Left colon (tissue), 2 donors: Measurements from ENCODE around the gene NAPEPLD. TPM values are rescaled to one million over a fixed set of nuclear protein-coding genes. Genes with fewer than 3 reads are reported as not detected.
"Not testable (repeated sequence)": the region's sequence is repeated elsewhere in the genome, so short reads cannot be mapped to it uniquely, and the experiment has no call there.

Source experiments
- ATAC-seq: fragments of 200-7000 bp; cut with Tn5 transposase; one replicate; pipeline ENCODE4 v1.9.1; 2020; ENCODE audit warnings: mild to moderate bottlenecking, moderate library complexity
- DNase-seq, 2 donors: peaks; one replicate each; pipeline ENCODE4 v3.0.0-alpha.2; 2020
- intact Hi-C, 2 donors: fragments of 100-400 bp; cut with DNase I in 1 of 2; cut with micrococcal nuclease in 1 of 2; formaldehyde crosslinking; loops; one replicate each; pipeline versions ENCODE4 v1.11.2 to v1.14.0; 2022; cut with DNase I, micrococcal nuclease
- total RNA-seq, 2 donors: library from RNA; stranded (reverse); fragmentation: NEBNext Ultra II Directional; extraction: Animal tissue kit (Norgen Biotek cat#: 25700); gene quantifications; one replicate each; pipeline ENCODE4 v1.2.1, GENCODE V29; 2021
- donor health status: DM: no; HTN: no; CAD: no.
- donor health status: DM: yes; HTN: yes; CAD: no.

NAPEPLD gene
- total RNA-seq, 2 donors from 2014 or later: 47.5 to 66.5 TPM

DNA sequence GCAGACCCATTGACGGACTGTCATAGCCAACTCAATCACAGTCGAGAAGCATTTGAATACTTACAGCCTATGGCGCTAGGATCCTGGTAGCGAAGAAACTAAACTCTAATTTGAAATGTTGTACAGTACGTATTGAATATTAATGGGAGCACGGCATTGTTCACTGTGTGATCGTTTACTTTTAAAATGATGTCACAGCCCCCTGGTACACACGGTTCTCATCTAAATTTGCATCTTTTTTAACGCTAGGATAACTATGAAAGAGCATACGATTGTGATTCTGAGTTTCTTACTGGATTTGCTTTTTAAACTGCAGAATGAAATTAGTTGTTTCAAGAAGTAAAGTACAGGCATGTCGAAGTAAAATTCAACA, 895 bp upstream of the NAPEPLD start:
- ATAC-seq (no peak), DNase-seq (no peak)
- intact Hi-C loops: loop anchor here in 1 of 2 donors (5.0 kb wide), 1 partner anchor 77 kb away; the partner anchor contains the start of gene FBXL13

DNA sequence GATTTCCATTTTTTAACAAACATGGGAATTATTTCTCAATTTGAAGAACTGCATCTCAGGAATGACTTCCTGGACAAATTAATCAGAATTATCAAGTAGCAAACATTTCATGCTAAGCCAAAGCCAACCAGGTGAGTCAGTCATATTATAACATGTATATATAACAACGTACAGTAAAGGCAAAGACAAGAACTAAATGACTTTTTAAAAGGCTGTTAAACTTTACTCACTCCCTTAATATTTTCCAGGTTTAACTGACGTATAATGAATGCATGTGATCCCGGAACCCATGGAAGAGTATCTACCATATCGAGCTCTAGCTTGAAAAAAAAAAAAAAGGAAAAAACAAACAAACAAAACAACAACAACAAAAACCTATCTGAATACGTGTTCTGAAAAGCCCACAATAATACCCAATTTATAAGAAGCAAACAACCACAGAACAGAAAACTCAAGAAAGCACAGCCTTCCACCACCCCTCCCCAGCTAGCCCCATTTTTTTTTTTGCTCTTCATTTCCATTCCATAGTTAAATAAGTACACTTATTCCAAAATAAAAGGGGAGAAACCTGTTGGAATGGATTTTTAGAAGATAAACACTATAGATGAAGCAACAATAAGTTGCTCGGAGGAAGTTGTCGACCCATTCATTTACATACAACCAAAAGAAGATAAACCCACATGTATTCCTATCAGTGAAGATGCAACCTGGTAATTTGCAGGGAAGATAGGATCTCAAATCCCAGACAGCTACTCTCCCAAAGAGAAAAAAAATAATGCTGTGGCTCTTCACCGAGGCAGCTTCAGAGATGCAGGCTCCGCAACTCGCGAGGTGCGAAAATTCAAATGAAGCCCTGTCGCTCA, 537 bp downstream of the NAPEPLD start:
- no peak for DNase-seq
- intact Hi-C loops: loop anchor here in 1 of 2 donors (5.0 kb wide), 1 partner anchor 76 kb away; the partner anchor contains the start of gene FBXL13
- no peak for ATAC-seq

- intact Hi-C loops: loop anchor here in 1 of 2 donors (5.0 kb wide), 1 partner anchor 72 kb away; the partner anchor contains the start of gene FBXL13
Observed at GRCh38 chr7:103144754-103145153, 4.1 kb downstream of the NAPEPLD start.

GRCh38 chr7:103143868-103144267, 5.0 kb downstream of the NAPEPLD start:
- intact Hi-C loops: no loop called here
- DNase-seq: peak; percentile 55 to 59
- peak; percentile 72 for ATAC-seq

More at GRCh38 chr7:103144754-103145153, 4.1 kb downstream of the NAPEPLD start:
- not testable (repeated sequence) for DNase-seq, ATAC-seq

GRCh38 chr7:103142494-103142893, 6.4 kb downstream of the NAPEPLD start:
- intact Hi-C loops: no loop called here
- DNase-seq (no peak), ATAC-seq (no peak)

DNA sequence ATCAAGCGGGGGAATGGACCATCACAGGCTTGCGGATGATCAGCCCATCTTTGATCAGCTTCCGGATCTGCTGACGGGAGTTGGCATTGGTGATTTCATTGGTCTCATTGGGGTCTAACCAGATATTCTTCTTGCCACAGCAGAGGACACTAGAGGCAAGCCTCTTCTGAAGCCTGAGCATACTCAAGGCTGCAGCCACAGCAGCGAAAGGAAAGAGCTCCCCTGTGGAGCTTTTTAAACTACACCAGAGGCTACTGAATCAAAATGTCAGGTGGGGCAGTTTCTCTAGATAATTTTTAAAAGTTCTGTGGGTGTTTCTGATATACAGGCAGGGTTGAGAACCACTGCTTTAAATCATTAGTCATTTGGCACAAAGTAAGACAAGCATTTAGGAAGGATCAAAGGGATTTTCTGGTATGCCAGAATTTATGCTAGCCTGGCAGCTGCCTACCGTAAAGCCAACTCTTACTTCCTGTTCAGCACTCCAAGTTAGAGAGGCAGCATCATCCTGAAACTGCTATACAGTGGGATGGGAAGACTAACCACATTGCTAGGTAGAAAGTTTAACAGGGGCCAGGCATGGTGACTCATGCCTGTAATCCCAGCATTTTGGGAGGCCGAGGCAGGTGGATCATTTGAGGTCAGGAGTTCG, 7.0 kb downstream of the NAPEPLD start:
- no peak for DNase-seq
- peak; percentile 54 for ATAC-seq
- intact Hi-C loops: no loop called here

DNA sequence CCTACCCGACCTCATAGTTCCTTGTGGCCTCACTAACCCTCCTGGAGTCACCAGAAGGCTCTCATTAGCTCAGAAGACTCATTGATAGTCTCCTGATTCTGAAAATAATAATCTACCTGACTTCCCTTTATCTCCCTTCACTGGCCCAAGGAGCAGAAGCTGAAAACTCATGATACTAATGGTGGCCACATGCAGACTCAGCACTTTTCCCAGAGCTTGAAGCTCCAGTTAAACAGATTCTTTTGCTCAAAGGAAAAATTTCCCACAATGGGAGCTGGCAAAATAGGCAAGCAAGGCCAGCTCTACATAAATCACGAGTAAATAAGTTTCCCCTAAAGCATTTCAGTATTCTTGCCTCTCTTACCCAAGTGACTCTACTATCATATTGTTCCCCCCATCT, 8.2 kb downstream of the NAPEPLD start:
- intact Hi-C loops: no loop called here
- ATAC-seq: no peak

GRCh38 chr7:103140061-103140460, 8.8 kb downstream of the NAPEPLD start:
- ATAC-seq (no peak), DNase-seq (no peak)
- intact Hi-C loops: no loop called here

More for the DNA sequence above, 8.2 kb downstream of the NAPEPLD start:
- no peak for DNase-seq

DNA sequence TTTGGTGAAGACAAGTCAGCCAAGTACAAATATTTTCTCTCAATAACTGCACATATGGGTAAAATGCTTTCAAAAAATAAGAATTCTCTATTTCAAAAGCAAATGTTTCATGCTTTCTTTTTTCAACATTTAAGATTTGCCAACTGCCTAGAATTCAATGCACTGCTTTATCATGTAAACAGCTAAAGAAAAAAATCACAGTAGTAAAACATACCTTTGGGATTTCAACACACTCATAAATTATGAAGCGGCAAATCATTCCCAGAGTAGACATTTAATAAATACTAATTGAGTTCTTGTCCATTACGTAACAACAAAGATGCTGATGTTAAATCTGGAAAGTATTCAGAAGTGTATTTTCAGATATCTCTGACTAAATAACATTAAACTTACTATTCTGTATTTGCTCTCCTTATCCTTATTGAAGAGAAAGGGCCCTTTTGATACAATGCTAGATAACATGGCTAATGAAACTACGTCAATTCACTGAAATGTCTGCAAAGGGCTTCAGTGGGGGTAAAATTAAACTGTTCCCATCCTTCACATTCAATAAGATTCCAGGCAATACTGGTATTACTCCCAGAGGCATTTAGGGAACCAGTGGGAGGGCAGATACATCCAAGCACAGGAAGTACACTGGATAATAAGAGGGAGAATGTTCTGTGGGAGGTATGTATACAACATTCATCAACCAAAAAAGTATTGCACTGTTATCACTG, 13.9 kb downstream of the NAPEPLD start:
- intact Hi-C loops: no loop called here
- ATAC-seq (no peak), DNase-seq (no peak)

DNA sequence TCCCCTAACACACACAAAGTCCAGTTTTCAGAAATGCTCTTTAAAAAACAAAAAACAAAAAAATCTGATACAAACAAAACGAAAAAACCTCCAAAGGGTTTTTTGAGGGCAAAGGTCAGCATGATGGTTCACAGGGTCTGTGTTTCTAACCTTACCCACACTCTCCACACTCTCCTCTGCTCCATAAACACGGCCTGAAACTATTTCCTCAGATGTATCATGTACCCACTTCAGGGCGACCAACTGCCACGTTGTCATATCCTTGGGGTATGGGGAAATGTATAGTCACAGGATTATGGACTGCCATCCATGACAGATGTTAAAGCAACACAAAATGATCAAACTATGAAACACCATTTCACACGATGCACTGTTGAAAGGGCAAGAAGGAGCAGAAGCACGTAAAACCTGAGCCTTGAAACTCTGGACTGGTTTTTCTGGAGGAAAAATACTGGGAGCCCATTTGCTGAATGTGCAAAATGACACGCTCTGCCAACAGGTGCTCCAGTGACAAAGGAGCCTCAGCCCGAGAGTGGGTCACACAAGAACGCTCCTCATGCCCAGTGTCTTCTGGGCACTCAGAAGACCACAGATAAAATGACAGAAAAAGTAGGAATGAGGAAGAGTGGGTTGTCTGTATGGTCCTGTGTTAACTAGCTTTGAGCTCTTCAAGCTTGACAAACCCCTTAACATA, 15.8 kb downstream of the NAPEPLD start:
- ATAC-seq: no peak
- intact Hi-C loops: no loop called here
- DNase-seq: no peak

GRCh38 chr7:103130901-103131624, 17.8 kb downstream of the NAPEPLD start:
- ATAC-seq: peak; percentile 64
- no peak for DNase-seq
- intact Hi-C loops: no loop called here

GRCh38 chr7:103129702-103130549, 19.0 kb downstream of the NAPEPLD start:
- peak; percentile 72 for ATAC-seq
- intact Hi-C loops: no loop called here
- DNase-seq: no peak

GRCh38 chr7:103127006-103127405, 21.9 kb downstream of the NAPEPLD start:
- DNase-seq (no peak), ATAC-seq (no peak)
- intact Hi-C loops: no loop called here

DNA sequence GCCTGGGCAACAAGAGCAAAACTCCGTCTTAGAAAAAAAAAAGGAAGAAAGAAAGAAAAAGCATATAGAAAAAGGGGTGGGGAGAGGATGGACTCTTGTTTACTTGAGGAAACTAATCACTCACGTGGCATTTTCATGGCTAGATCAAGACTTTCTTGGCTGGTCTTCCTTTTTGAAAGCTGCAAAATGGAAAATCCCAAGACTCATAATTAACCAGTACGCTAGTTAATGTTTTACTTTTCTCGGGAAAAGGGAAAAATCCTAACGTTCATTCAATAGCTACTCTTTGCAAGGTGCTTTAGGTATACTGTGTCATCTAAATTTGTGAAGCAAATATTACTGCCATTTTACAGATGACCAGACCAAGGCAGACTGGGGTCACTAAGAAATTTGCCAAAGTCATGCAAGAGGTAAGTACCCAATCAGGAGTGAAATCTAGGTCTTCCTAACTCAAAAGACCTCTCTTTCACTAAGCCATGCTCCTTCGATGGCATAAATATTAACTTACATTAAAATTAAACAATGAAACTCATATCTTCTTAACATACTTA, 24.4 kb downstream of the NAPEPLD start:
- no peak for DNase-seq
- intact Hi-C loops: no loop called here
- ATAC-seq: peak; percentile 45

DNA sequence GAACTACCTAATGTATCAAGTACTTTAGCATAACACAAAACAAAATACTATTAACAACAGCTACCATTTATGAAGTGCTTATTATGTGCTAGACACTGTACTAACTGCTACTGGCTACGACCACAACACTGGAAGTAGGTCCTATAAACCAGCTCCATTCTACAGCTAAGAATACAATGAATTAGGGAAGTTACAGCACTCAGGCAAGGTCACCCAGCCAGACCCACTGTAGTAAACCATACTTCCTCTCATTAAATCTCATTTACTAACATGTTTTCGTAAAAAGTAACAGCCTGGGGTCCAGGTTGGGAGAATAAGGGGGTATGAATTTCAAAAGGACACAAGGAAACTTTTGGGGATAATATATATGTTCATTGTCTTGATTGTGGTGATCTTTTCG, 25.4 kb downstream of the NAPEPLD start:
- DNase-seq (no peak), ATAC-seq (no peak)
- intact Hi-C loops: no loop called here

DNA sequence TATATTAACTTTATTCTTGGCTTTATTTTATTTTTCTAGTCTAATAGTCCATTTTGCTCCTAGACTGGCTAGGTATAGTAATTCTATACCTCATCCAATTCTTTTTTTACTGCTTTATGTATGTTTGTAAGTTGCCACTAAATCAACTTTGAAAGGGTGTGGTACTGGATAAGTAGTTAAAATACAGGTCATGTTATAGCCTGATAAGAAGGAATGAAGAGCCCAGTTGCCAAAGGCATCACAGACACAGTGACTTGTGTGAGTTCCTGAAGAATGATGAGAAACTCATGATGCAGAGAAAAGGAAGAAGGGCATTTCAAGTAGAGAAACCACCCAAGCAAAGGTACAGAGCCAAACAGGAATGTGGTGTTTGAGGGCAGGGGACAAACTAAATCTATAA, 27.3 kb downstream of the NAPEPLD start:
- intact Hi-C loops: no loop called here
- ATAC-seq (peak; percentile 90), DNase-seq (no peak)

GRCh38 chr7:103120362-103120761, 28.5 kb downstream of the NAPEPLD start:
- intact Hi-C loops: no loop called here
- ATAC-seq: no peak
- DNase-seq: no peak
